Stimulated activated CD4-positive, alpha-beta T cell treated with anti-CD3 and anti-CD28 coated beads, Interleukin-12 subunit alpha, Interleukin-12 subunit beta, amount 100 ng/mL, for 48 hours (primary cell): ENCODE data around the gene LRRC10B.
"Not testable (repeated sequence)": the region's sequence is repeated elsewhere in the genome, so short reads cannot be mapped to it uniquely, and the experiment has no call there.

ENCODE experiments used
- DNase-seq, 3 donors: peaks; one replicate each; pipeline ENCODE4 v3.0.0-alpha.2; 2020; ENCODE audit warnings: low read depth in 2 of 3, low spot score in 1 of 3

The LRRC10B gene

DNA sequence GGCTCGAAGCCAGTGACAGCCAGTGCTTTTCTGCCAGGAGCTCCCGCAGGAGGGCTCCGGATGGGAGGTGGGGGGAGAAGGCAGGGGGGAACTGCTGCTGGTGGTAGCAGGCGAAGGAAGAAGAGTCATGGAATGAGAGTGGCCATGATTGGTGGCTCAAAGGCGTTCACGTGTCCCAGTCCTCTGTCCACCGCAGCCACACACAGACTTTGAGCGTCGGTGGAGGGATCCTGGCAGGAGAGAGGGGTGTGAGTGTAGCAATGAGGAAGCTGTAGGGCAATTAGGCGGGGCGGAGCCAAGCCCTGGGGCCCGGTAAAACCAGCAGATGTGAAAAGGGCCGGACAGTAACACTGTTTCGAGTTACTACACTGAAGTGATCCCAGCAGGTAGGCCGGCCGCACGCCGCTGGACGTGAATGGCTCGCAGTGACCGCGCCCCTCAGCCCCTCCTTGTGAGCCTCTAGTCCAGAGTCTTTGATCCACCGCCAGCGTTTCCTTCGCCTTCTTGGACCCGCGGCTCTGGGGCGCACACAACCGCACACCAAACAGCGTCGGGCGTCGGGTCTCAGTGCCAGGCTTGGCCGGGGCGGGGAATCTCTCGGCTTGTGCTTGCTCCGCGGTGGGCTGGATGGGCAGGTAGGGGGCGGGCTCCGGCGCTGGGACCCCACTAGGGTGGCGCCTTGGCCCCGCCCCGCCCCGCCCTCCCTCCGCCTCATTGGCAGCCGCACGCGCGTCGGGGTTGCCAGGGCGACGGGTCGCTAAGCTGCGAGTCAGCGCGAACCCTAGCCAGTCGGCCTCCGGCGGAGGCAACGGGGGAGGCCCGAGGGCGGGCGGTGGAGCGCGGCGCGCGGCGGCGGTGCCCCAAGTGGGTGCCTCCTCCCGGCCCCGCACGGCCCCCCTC, at the start of gene LRRC10B:
Gene LRRC10B, plus strand, starts transcription at position 788 of the 900 bp plus-strand sequence. CDS start 250 bp downstream, outside the sequence.
- DNase-seq = peak; percentile 6 to 24 (median 14)

DNA sequence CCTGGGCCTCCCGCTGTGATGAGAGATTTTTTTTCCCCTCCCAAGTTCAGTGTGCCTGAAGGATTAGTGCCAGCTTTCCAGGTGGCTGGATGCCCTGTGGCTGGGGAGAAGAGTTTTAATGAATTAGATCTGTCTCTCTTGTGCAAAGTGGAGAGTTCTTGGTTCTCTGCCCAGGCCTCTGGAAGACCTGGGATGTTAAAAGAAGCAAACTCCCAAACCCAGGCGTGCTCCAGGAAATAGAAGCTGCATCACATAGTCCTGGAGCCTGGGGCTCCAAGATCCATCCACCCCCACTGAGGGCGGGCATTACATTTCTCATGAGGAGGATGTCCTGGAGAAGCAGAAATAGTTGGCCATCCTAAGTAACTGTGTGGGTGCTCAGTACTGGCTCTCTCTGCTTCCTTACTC, 48.1 kb upstream of the LRRC10B start:
- DNase-seq = no peak

DNA sequence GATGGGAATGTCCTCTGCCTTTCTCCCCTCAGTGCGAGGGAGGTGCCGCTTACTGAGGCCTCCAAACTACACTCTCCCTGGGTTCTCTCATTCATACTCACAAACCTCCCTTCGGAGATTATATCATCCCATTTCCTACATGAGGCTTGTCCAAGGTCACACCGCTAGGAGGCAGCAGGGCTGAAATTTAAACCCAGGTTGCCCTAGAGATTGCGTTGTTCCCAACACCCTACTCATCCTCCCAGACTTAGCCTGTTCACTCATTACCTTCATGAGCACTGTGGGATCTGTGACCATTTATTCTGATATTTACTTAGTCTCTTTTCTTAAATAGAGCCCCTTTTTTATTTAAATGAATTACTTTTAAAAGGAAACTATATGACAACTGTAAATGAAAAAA, 47.6 kb upstream of the LRRC10B start:
- DNase-seq = no peak

- not testable (repeated sequence) for DNase-seq
Observed at GRCh38 chr11:61467602-61468001, 40.9 kb upstream of the LRRC10B start.

DNA sequence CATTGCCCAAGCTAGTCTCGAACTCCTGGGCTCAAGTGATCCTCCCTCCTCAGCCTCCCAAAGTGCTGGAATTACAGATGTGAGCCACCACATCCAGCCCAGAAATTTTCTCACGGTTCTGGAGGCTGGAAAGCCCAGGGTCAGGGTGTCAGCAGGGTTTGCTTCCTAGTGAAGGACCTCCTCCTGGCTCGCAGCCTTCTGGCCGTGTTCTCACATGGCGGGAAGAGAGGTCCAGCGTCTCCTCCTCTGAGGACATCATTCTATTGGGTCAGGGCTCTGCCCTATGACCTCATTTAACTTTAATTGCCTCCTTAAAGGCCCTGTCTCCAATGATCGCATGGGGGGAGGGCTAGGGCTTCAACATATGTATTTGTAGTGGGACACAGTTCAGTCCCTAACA, 40.5 kb upstream of the LRRC10B start:
- no peak for DNase-seq

- DNase-seq = no peak
Observed at GRCh38 chr11:61472282-61472681, 36.3 kb upstream of the LRRC10B start.

DNA sequence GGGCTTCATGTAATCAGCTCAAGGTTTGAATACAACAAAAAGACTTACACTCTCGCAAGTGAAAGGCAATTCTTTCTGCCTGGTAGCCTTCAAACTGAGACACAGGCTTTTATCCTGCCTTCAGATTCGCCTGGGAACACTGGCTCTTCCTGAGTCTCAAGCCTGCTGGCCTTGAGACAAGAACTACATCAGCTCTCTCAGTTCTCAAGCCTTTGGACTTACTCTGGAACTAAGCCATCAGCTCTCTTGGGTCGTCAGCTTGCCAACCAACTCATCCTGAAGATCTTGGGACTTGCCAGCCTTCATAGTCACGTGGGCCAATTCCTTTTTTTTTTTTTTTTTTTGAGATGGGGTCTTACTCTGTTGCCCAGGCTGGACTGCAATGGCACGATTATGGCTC, 35.7 kb upstream of the LRRC10B start:
- DNase-seq = no peak

- DNase-seq = no peak
Observed at GRCh38 chr11:61473370-61474012, 35.1 kb upstream of the LRRC10B start.

- DNase-seq = no peak
Observed at GRCh38 chr11:61474013-61474643, 34.4 kb upstream of the LRRC10B start.

DNA sequence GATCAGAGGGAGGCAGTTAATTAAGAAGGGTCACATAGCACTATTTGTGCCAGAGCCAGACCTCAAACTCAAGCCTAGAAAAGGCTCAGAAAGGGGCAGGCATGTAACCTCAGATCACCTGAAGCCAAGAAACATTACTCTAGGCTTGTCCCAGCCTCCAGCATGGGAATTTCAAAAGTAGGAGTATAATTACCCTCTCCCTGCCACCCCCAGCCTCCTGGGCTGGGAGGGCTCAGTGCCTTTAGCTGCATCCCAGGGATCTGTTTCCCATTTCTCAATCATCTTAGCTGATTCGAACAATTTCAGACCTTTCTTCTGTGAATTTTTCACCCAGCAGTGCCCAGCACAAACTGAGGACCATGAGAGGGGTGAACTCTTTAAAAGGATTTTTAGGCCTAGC, 33.1 kb upstream of the LRRC10B start:
- no peak for DNase-seq

- DNase-seq = no peak
Observed at GRCh38 chr11:61476371-61476770, 32.2 kb upstream of the LRRC10B start.

GRCh38 chr11:61477126-61477525, 31.4 kb upstream of the LRRC10B start:
- no peak for DNase-seq

DNA sequence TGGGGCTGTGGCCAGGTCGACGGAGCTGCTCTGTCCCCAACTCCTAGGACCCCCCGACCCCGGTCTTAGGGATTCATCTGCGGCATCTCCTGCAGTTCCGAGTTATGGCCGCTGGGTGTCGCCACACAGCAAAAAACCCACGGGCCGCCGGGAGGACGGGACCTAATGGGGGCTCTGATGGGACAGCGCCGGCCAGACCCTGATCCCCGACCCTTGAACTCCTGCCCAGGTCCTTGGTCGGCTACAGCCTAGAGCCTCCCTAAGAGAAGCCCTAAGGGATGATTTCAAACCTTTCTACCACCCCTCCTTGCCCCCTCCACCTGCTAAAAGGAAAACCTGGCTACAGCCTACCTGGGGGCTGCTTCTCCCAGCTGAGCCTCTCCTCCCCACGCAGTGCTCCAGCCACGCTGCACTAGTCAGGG, 30.8 kb upstream of the LRRC10B start:
- peak; percentile 17 to 56 (median 31) for DNase-seq

DNA sequence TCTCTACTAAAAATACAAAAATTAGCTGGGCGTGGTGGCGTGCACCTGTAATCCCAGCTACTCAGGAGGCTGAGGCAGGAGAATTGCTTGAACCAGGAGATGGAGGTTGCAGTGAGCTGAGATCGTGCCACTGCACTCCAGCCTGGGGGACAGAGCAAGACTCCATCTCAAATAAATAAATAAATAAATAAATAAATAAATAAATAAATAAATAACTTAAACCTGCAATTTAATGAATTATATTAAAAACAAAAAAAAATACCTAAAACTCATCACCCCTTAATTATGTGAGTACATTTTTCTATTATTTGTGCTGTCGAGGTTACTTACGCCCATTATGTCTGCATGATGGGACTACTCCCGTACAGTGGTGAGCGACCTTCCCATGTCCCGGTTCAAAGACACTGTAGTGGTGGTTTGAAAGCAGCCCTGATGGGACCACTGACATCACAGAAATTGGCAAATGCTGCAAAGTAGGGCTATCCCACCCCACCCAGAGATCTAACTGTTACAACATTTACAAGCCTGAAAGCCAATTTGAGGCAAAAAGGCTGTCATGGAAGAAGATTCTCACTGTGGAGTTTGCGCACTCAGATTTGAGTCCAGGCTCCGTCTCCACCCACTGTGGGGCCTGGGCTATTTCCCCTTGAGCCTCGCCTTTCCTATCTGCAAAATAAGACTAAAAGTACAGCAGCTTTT, 29.0 kb upstream of the LRRC10B start:
- DNase-seq = not testable (repeated sequence)

DNA sequence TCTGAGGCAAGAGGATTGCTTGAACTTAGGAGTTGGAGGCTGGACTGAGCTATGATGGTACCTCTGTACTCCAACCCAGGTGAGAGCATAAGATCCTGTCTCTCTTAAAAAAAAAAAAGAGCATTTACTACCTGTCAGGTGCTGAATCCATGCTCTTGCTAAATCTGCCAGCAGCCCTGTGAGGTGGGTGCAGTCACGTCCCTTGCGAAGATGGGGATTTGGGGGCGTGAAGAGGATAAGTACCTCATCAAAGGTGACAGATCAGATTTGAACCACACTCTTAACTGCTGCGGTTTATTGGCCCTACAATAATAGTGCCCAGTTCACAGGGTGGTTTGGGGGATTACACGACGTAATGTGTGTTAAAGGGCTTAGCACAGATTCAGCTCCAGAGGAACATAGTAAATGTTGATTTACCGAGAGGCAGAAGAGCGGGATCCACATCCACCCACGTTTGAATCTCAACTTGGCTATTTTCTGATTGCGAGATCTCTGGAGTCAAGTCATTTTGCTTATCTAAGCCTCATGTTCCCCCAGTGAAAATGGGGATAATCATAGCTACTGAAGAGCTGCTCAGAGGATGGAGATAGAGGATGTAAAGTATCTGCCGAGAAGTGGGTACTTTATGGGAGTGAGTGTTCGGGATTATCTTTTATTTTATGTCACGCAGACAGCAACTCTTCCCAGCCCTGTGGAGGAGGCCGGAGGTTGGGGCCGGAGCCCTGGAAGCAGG, 28.1 kb upstream of the LRRC10B start:
- DNase-seq = no peak

GRCh38 chr11:61480994-61481335, 27.6 kb upstream of the LRRC10B start:
- no peak for DNase-seq

GRCh38 chr11:61481806-61482205, 26.7 kb upstream of the LRRC10B start:
- no peak for DNase-seq

DNA sequence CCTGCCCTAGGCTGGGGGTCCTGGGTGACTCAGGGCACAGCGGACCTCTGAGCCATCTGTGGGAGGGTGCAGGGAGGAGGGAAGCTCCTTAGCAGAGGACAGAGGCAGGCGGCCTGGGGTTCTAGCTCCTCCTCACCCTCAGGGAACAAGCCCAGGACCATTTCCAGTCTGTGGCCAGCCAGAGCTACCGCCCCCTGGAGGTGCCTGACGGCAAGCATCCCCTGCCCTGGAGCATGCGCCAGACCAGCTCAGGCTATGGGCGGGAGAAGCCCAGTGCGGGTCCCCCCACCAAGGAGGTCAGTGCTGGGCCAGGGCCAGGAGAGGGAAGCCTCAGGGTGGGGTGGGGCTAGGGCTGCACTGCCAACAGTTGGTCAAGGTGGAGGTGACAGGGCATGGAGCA, 26.0 kb upstream of the LRRC10B start:
- peak in 2 of 3 donors; percentile 26 to 30 for DNase-seq

- no peak for DNase-seq
Observed at GRCh38 chr11:61484541-61484940, 24.0 kb upstream of the LRRC10B start.

DNA sequence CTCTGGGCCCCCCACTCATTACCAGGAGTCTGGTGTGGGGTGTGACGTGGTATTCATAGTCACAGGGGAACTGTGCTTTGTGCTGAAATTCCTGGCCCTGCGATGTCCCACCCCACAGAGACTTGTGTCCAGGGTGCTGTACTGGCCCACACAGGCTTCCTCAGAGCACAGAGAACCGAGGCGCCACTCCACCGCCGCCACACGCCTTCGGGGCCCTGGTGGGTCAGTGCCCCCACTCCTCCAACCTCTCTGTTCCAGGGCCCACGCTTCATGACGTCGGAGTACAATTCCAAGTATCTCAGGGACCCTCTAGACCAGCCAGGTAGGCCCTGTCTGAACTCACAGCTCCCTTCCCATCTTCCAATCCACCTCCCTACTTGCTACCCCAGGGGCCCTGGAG, 23.5 kb upstream of the LRRC10B start:
- no peak for DNase-seq
